K562 (cell line): Measurements from ENCODE around the gene UROD. TPM values are rescaled to one million over a fixed set of nuclear protein-coding genes. Genes with fewer than 3 reads are reported as not detected.

ENCODE experiments used
- BRD4 ChIP-seq: fragments of 200-600 bp; sonication (generic); IDR thresholded peaks from 2 replicates; pipeline ENCODE4 v1.6.1; 2017; ENCODE audit warnings: inconsistent platforms
- CBX3 ChIP-seq, 2 experiments: IDR thresholded peaks; 1 replicate in 1 of 2; 2 replicates in 1 of 2; pipeline ENCODE4 v1.6.1; 2012; ENCODE audit warnings: inconsistent platforms in 2 of 2, low read length in 2 of 2, borderline replicate concordance in 1 of 2, control low read depth in 1 of 2
- CHAMP1 ChIP-seq: fragments of 450-650 bp; IDR thresholded peaks from 2 replicates; pipeline ENCODE4 v1.6.1; 2016; ENCODE audit warnings: mild to moderate bottlenecking
- CREB3L1 ChIP-seq: fragments of 450-650 bp; IDR thresholded peaks from 2 replicates; pipeline ENCODE4 v1.6.1; 2014; ENCODE audit warnings: low read depth, mild to moderate bottlenecking, moderate library complexity, borderline replicate concordance
- ELF4 ChIP-seq: fragments of 450-650 bp; formaldehyde crosslinking; IDR thresholded peaks from 2 replicates; pipeline ENCODE4 v1.4.0; 2022; ENCODE audit warnings: missing genetic modification characterization
- EP400 ChIP-seq: fragments of 450-650 bp; IDR thresholded peaks from 2 replicates; pipeline ENCODE4 v1.6.1; 2017; ENCODE audit warnings: antibody characterized with exemption, mild to moderate bottlenecking, moderate library complexity
- ERF ChIP-seq: fragments of 450-650 bp; formaldehyde crosslinking; IDR thresholded peaks from 2 replicates; pipeline ENCODE4 v1.4.0; 2020; ENCODE audit warnings: mild to moderate bottlenecking, mixed read lengths
- ETV1 ChIP-seq: fragments of 450-650 bp; conservative IDR thresholded peaks from 2 replicates; pipeline ENCODE4 v1.6.1; 2016; ENCODE audit warnings: missing genetic modification characterization, control low read depth, low read depth, missing compliant biosample characterization
- ETV6 ChIP-seq, 3 experiments: fragments of 150-350 bp in 1 of 3; sonication (generic) in 1 of 3; formaldehyde crosslinking in 1 of 3; IDR thresholded peaks; 2 replicates each; pipeline versions ENCODE4 v1.6.1 to v1.8.0; 2014 to 2022; ENCODE audit warnings: borderline replicate concordance in 2 of 3, low read depth in 2 of 3, antibody characterized with exemption in 1 of 3, low read length in 1 of 3, mild to moderate bottlenecking in 1 of 3, missing genetic modification reagents in 1 of 3
- GABPA ChIP-seq: fragments of 200-800 bp; sonication (Bioruptor generic); conservative IDR thresholded peaks from 2 replicates; pipeline ENCODE4 v1.6.1; 2016; ENCODE audit warnings: low read depth, missing genetic modification characterization, missing compliant biosample characterization
- ILF3 ChIP-seq: fragments of 450-650 bp; IDR thresholded peaks from 2 replicates; pipeline ENCODE4 v1.6.1; 2018; ENCODE audit warnings: antibody characterized with exemption, mild to moderate bottlenecking, moderate library complexity, borderline replicate concordance
- KLF10 ChIP-seq: fragments of 250-450 bp; sonication (Bioruptor Pico); IDR thresholded peaks from 2 replicates; pipeline ENCODE4 v1.6.1; 2021; ENCODE audit warnings: matching md5 sums
- POLR2B ChIP-seq: fragments of 450-650 bp; IDR thresholded peaks from 2 replicates; pipeline ENCODE4 v1.6.1; 2018; ENCODE audit warnings: low read depth; ENCODE audit not compliant: partially characterized antibody
- PYGO2 ChIP-seq: fragments of 450-650 bp; IDR thresholded peaks from 2 replicates; pipeline ENCODE4 v1.6.1; 2016; ENCODE audit warnings: mild to moderate bottlenecking, missing genetic modification characterization, moderate library complexity, missing compliant biosample characterization
- RUNX1 ChIP-seq: sonication (generic); IDR thresholded peaks from 2 replicates; pipeline ENCODE4 v1.6.1; 2016; ENCODE audit warnings: antibody characterized with exemption, low read depth
- SMARCA4 ChIP-seq: fragments of 450-650 bp; IDR thresholded peaks from 2 replicates; pipeline ENCODE4 v1.6.1; 2016
- SNRNP70 ChIP-seq: fragments of 200-400 bp; formaldehyde crosslinking; optimal IDR thresholded peaks from 2 replicates; pipeline ENCODE3; 2017; ENCODE audit warnings: low read depth, low read length
- TFAM ChIP-seq: fragments of 250-450 bp; sonication (Bioruptor Pico); conservative IDR thresholded peaks from 2 replicates; pipeline ENCODE4 v1.5.0; 2021; ENCODE audit warnings: mild to moderate bottlenecking, moderate library complexity
- THRB ChIP-seq: fragments of 450-650 bp; formaldehyde crosslinking; conservative IDR thresholded peaks from 2 replicates; pipeline ENCODE4 v1.4.0; 2022; ENCODE audit warnings: mild to moderate bottlenecking, missing genetic modification characterization
- ZNF280A ChIP-seq: fragments of 450-650 bp; IDR thresholded peaks from 2 replicates; pipeline ENCODE4 v1.6.1; 2018; ENCODE audit warnings: mild to moderate bottlenecking, low read depth; ENCODE audit not compliant: partially characterized antibody
- ZNF449 ChIP-seq: fragments of 250-450 bp; sonication (Bioruptor Pico); IDR thresholded peaks from 2 replicates; pipeline ENCODE4 v1.8.0; 2022; ENCODE audit warnings: moderate library complexity, mild to moderate bottlenecking, inconsistent platforms
- polyA plus RNA-seq, 8 experiments: library from polyadenylated mRNA; depleted of rRNA in 4 of 8; stranded (reverse) in 5 of 8; unstranded in 3 of 8; fragments of >200 nt; fragmentation: Nextera tagmentation in 2 of 8; fragmentation: Illumina TruSeq in 1 of 8; extraction: Ambion mirVana in 2 of 8; extraction: Trizol in 1 of 8; gene quantifications; 2 replicates each; pipeline versions ENCODE4 v1.2.1 to v1.2.3, GENCODE V29; 2011 to 2014; ENCODE audit warnings: inconsistent platforms in 1 of 8, missing spikeins in 1 of 8
- total RNA-seq, 7 experiments: library from RNA; depleted of rRNA in 6 of 7; stranded (reverse); fragments of >200 nt in 6 of 7; fragmentation: Illumina TruSeq in 2 of 7; extraction: Trizol in 2 of 7; gene quantifications; 2 replicates each; pipeline versions ENCODE4 v1.2.1 to v1.2.3, GENCODE V29; 2011 to 2021; ENCODE audit warnings: low replicate concordance in 1 of 7

The UROD gene
- total and polyA plus RNA-seq, 9 of the 15 experiments (the other 6 are each of a cell fraction or from before 2014, with no cell fraction given) = 533 to 2,933 (median 1,100) TPM

GRCh38 chr1:45015683-45016082, 3.6 kb downstream of the UROD start (continued):
- peak; percentile 81 for TF ChIP-seq THRB (CRISPR knock-in tag)
- 0 out of 2 replicates have a peak, but pooled peaks have one; percentile 17 for TF ChIP-seq ERF (CRISPR knock-in tag)
- TF ChIP-seq SNRNP70 = no peak
- no peak for TF ChIP-seq CBX3 (IDR thresholded peaks at IDR 0.05; ENCODE audit: borderline replicate concordance in 1 of 2, low read length in 2 of 2)
- TF ChIP-seq ILF3 = no peak
- TF ChIP-seq ETV1 (tag) = no peak
- TF ChIP-seq SMARCA4 = no peak
- no peak for TF ChIP-seq RUNX1
- TF ChIP-seq GABPA (tag) = no peak
- peak; percentile 57 for TF ChIP-seq POLR2B
- TF ChIP-seq CREB3L1 = no peak
- no peak for TF ChIP-seq EP400
- no peak for TF ChIP-seq KLF10 (CRISPR knock-in tag)
- TF ChIP-seq ZNF280A = no peak
- no peak for TF ChIP-seq BRD4
- no peak for TF ChIP-seq TFAM (CRISPR knock-in tag)
- TF ChIP-seq CHAMP1 = no peak
- TF ChIP-seq ETV6 (IDR thresholded peaks at IDR 0.05; ENCODE audit: borderline replicate concordance in 1 of 2, low read depth in 2 of 2, low read length in 1 of 2) = no peak
- TF ChIP-seq ETV6 (CRISPR knock-in tag; IDR thresholded peaks at IDR 0.05; ENCODE audit: borderline replicate concordance) = no peak
- no peak for TF ChIP-seq ZNF449 (CRISPR knock-in tag)
- no peak for TF ChIP-seq PYGO2 (tag)
- peak; percentile 70; the same call in 1 of the 2 replicates for TF ChIP-seq ELF4 (CRISPR knock-in tag)
